ENCODE data around the gene TRABD2A.

The TRABD2A gene

DNA sequence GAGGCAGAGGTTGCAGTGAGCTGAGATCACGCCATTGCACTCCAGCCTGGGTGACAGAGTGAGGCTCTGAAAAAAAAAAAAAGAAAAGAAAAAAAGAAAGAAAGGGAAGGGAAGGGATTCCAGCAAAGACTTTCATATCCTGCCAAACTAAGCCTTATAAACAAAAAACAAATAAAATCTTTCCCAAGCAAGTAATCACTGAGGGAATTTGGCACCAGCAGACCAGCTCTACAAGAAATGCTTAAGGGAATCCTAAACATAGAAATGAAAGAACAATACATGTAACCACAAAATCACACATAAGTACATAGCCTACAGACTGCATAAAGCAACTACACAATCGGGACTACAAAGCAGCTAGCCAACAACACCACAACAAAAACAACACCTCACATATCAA lies 79.1 kb downstream of the TRABD2A start:
- Histone ChIP-seq H3K9me3 (ENCODE audit: low read length) (no peaks in the 10 kb centered on the region), H3K36me3 (ENCODE audit: insufficient read depth, low read length) (no peaks in the 10 kb centered on the region), H3K27me3 (ENCODE audit: insufficient read depth, low read length) (no peaks in the 10 kb centered on the region), H3K4me3 (ENCODE audit: low read length) (no peak overlapping the region), H2AFZ (ENCODE audit: low read depth, low read length) (no peak overlapping the region), H3K4me1 (ENCODE audit: insufficient read depth, low read length) (peaks cover 10% of the 10 kb centered on the region)

DNA sequence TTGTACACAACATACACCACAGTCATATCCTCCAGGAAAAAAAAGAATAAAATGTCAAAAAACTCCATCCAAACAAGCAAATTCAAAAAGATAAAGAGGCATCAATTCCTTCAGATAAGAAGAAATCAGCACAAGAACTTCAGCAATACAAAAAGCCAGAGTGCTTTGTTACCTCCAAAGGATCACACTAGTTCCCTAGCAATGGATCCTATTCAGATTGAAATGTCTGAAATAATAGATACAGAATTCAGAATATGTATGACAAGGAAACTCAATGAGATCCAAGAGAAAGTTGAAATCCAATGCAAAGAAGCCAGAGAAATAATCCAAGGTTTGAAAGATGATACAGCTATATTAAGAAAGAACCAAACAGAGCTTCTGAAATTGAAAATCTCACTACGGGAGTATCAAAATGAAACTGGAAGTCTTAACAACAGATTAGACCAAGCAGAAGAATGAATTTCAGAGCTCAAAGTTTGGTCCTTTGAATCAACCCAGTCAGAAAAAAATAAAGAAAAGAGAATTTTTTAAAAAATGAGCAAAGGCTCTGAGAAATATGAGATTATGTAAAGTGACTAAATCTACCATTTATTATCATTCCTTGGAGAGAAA lies 80.6 kb downstream of the TRABD2A start:
- no peak overlapping the region for H2AFZ ChIP-seq (ENCODE audit: low read depth, low read length)
- no peak overlapping the region for H3K4me3 ChIP-seq (ENCODE audit: low read length)
- peaks cover 10% of the 10 kb centered on the region for H3K4me1 ChIP-seq (ENCODE audit: insufficient read depth, low read length)
- no peaks in the 10 kb centered on the region for H3K9me3 ChIP-seq (ENCODE audit: low read length)
- H3K36me3 ChIP-seq (ENCODE audit: insufficient read depth, low read length) = no peaks in the 10 kb centered on the region
- H3K27me3 ChIP-seq (ENCODE audit: insufficient read depth, low read length) = no peaks in the 10 kb centered on the region

DNA sequence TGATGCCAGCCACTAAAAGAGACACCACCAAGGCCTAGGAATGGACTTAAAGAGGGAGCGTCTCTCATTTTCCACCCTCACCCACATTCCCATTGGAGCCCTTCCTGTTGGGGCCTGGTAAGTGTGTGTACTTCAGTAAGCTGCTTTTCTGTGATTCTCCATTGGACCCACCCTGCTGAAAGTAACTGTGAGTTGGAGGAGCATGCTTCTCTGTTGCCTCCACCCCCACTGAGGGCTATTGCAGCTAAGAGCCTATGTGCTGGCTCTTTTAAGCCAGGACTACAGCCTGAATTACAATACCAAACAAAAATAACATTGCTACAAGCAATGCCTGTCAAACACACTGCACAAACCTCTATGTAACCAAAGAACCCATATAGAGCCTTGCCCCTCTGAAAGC lies 81.1 kb downstream of the TRABD2A start:
- Histone ChIP-seq H3K9me3 (ENCODE audit: low read length) (no peaks in the 10 kb centered on the region), H3K4me3 (ENCODE audit: low read length) (no peak overlapping the region), H2AFZ (ENCODE audit: low read depth, low read length) (no peak overlapping the region), H3K36me3 (ENCODE audit: insufficient read depth, low read length) (no peaks in the 10 kb centered on the region), H3K4me1 (ENCODE audit: insufficient read depth, low read length) (peaks cover 10% of the 10 kb centered on the region), H3K27me3 (ENCODE audit: insufficient read depth, low read length) (no peaks in the 10 kb centered on the region)

DNA sequence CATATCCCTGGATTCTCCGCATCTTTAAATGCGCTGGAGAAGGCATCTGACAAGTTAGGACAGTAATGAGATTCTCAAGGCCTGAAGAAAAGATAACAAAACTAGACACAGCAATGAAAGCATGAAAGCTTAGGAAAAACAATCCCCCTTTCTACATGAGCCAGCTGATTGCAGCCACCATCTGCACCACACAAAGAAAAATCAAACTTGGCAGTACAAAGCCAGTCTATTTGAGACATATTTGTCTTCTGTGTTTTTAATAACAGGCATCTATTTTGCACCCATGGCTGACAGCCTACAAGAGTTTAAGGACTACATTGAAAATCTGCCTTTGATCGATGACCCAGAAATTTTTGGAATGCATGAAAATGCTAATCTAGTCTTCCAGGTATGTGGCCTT lies 83.6 kb downstream of the TRABD2A start:
- Histone ChIP-seq H2AFZ (ENCODE audit: low read depth, low read length) (no peak overlapping the region), H3K4me1 (ENCODE audit: insufficient read depth, low read length) (peaks cover 10% of the 10 kb centered on the region)

DNA sequence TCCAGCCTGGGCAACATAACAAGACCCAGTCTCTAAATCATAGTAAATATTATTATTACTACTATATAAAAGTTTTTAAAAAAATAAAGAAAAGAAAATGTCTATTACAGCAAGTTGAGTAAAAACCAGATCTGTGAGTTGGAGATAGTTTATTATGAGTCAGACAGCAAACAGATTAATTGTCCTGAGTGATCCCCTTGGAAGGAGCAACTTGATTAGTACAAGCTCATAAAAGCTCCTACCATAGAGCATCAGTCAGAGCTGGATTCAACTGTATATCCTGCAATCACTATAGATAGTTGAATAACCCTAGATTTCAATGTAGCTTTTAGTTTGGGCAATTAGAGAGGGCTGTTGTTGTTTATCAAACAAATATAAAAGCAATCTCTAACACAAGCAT lies 84.1 kb downstream of the TRABD2A start:
- Histone ChIP-seq H3K9me3 (ENCODE audit: low read length) (peaks cover 2% of the 10 kb centered on the region), H2AFZ (ENCODE audit: low read depth, low read length) (no peak overlapping the region), H3K4me1 (ENCODE audit: insufficient read depth, low read length) (peaks cover 10% of the 10 kb centered on the region), H3K4me3 (ENCODE audit: low read length) (no peak overlapping the region), H3K36me3 (ENCODE audit: insufficient read depth, low read length) (no peaks in the 10 kb centered on the region), H3K27me3 (ENCODE audit: insufficient read depth, low read length) (no peaks in the 10 kb centered on the region)

More for the DNA sequence above, 83.6 kb downstream of the TRABD2A start:
- Histone ChIP-seq H3K4me3 (ENCODE audit: low read length) (no peak overlapping the region), H3K36me3 (ENCODE audit: insufficient read depth, low read length) (no peaks in the 10 kb centered on the region), H3K27me3 (ENCODE audit: insufficient read depth, low read length) (no peaks in the 10 kb centered on the region), H3K9me3 (ENCODE audit: low read length) (peaks cover 2% of the 10 kb centered on the region)

DNA sequence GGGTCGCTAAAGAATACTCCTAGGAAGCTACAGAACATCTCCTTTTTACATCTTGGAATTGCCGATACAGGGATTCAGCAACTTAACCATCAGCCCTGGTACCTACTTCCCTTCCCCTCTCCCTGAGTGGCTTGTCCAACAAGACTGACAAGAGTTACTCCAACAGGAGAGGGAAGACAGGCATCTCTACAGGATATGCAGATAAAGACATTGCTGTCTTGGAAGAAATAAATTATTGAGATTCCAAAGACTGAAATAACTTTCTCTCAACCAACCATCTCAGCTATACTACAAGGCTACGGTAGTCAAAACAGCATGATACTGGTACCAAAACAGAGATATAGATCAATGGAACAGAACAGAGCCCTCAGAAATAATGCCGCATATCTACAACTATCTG lies 87.2 kb downstream of the TRABD2A start:
- peaks cover 2% of the 10 kb centered on the region for H3K9me3 ChIP-seq (ENCODE audit: low read length)

DNA sequence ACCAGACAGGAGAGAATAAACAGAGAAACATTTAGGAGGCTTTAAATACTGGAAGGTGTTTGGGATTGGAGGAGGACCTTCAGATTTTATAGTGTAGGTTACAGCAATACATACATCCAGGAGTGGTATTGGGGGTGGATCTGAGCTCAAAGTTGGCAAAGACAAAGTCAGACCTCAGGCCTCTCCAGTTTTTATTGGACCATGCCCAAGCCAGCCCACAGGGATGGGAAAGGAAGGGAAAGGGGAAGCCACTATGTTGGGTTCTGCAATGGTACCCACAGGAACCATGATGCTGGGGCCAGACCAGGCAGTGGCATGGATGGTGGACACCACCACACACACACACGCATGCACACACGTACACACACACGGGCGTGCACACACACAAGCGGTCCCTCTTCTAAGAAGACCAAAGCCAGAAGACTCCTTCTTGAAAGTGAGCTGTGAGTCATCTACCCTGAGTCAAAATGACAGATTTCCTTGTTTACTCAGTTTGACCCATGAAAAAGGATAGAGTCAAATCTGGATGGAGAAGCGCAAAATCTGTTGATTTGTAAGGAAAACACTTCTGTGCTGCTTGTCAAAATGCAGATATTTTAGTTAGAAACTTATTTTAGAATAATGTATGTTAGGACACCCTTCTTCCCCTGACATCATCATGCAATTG lies 87.9 kb downstream of the TRABD2A start:
- H2AFZ ChIP-seq (ENCODE audit: low read depth, low read length) = no peak overlapping the region
- no peaks in the 10 kb centered on the region for H3K4me1 ChIP-seq (ENCODE audit: insufficient read depth, low read length)
- no peaks in the 10 kb centered on the region for H3K27me3 ChIP-seq (ENCODE audit: insufficient read depth, low read length)
- H3K9me3 ChIP-seq (ENCODE audit: low read length) = peaks cover 2% of the 10 kb centered on the region
- no peaks in the 10 kb centered on the region for H3K36me3 ChIP-seq (ENCODE audit: insufficient read depth, low read length)
- H3K4me3 ChIP-seq (ENCODE audit: low read length) = no peak overlapping the region

More for the DNA sequence above, 87.2 kb downstream of the TRABD2A start:
- Histone ChIP-seq H3K4me1 (ENCODE audit: insufficient read depth, low read length) (no peaks in the 10 kb centered on the region), H3K27me3 (ENCODE audit: insufficient read depth, low read length) (no peaks in the 10 kb centered on the region), H3K4me3 (ENCODE audit: low read length) (no peak overlapping the region), H2AFZ (ENCODE audit: low read depth, low read length) (no peak overlapping the region), H3K36me3 (ENCODE audit: insufficient read depth, low read length) (no peaks in the 10 kb centered on the region)

DNA sequence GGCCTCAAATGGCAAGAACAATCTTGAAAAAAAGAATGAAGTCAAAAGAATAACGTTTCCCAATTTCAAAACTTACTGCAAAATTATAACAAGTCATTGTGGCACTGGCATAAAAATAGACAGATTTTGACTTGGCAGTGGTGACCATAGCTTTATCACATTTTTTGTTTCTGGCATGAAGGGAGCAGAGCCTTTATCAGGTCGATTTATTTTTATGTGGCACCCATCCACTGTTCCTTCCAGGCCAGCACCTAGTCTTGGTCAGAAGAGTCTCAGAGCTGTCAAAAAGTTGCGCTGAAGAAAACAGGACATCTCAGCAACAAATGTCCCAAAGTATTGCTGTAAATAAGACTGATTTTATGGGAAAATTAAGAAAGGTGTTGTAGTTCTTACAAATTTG lies 92.4 kb downstream of the TRABD2A start:
- H2AFZ ChIP-seq (ENCODE audit: low read depth, low read length) = no peak overlapping the region
- H3K4me3 ChIP-seq (ENCODE audit: low read length) = no peak overlapping the region
- no peaks in the 10 kb centered on the region for H3K4me1 ChIP-seq (ENCODE audit: insufficient read depth, low read length)
- H3K27me3 ChIP-seq (ENCODE audit: insufficient read depth, low read length) = no peaks in the 10 kb centered on the region
- H3K36me3 ChIP-seq (ENCODE audit: insufficient read depth, low read length) = no peaks in the 10 kb centered on the region
- no peaks in the 10 kb centered on the region for H3K9me3 ChIP-seq (ENCODE audit: low read length)

DNA sequence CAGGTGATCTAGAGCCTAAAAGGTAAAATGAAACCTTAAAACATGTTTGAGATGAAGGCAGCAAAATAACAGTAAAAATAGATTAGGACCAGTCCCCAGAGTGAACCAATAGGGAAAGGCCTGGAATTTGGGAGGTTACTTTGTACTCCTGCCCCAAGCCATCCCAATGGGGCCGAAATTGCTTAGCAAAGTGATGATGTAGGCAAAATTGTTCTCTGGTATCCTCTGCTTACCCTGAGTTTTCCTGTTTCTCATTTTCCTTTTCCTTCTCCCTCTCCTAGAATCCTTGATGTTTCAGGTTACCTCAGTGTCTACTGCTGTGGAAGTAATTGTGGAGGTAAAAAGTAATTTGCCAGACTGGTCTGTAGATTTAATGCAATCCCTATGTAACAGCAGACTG lies 92.9 kb downstream of the TRABD2A start:
- H3K27me3 ChIP-seq (ENCODE audit: insufficient read depth, low read length) = no peaks in the 10 kb centered on the region

DNA sequence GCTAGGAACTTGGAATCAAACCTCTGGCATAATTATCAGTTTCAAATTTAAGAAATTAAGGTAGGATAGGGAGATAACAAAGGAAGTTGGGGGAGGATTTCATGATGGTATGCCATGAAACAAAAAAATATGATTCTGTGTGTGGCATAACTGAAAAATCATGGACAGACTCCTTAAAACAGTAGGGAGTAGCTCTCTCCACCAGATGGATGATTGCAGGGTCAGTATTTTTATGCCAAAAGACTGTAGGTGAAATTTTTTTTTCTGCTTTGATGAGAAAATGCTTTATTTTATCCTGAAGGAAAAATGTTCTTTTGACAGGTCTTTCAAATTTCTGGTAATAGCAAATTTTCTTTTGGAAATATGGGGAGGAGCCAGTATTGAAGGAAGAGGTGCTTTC lies 94.3 kb downstream of the TRABD2A start:
- Histone ChIP-seq H3K36me3 (ENCODE audit: insufficient read depth, low read length) (no peaks in the 10 kb centered on the region), H3K27me3 (ENCODE audit: insufficient read depth, low read length) (no peaks in the 10 kb centered on the region), H2AFZ (ENCODE audit: low read depth, low read length) (no peak overlapping the region), H3K9me3 (ENCODE audit: low read length) (no peaks in the 10 kb centered on the region), H3K4me3 (ENCODE audit: low read length) (no peak overlapping the region), H3K4me1 (ENCODE audit: insufficient read depth, low read length) (no peaks in the 10 kb centered on the region)

More for the DNA sequence above, 92.9 kb downstream of the TRABD2A start:
- H3K4me1 ChIP-seq (ENCODE audit: insufficient read depth, low read length) = no peaks in the 10 kb centered on the region
- H3K9me3 ChIP-seq (ENCODE audit: low read length) = no peaks in the 10 kb centered on the region
- no peaks in the 10 kb centered on the region for H3K36me3 ChIP-seq (ENCODE audit: insufficient read depth, low read length)
- no peak overlapping the region for H2AFZ ChIP-seq (ENCODE audit: low read depth, low read length)
- H3K4me3 ChIP-seq (ENCODE audit: low read length) = no peak overlapping the region

DNA sequence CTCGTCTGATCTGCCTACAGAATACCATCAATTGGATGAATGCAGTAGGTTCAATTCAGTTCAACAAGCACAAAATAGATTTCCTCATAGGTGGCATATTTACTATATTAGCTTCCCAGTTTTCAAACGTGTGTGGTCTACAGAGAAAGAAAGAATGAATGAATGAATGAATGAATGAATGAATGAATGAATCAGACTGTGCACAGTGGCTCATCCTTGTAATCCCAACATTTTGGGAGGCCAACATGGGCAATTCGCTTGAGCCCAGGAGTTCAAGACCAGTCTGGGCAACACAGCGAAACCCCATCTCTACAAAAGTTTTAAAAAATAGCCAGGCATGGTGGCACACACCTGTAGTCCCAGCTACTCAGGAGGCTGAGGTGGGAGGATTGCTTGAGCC lies 94.9 kb downstream of the TRABD2A start:
- Histone ChIP-seq H2AFZ (ENCODE audit: low read depth, low read length) (no peak overlapping the region), H3K27me3 (ENCODE audit: insufficient read depth, low read length) (no peaks in the 10 kb centered on the region), H3K4me3 (ENCODE audit: low read length) (no peak overlapping the region), H3K36me3 (ENCODE audit: insufficient read depth, low read length) (no peaks in the 10 kb centered on the region), H3K9me3 (ENCODE audit: low read length) (no peaks in the 10 kb centered on the region), H3K4me1 (ENCODE audit: insufficient read depth, low read length) (no peaks in the 10 kb centered on the region)

DNA sequence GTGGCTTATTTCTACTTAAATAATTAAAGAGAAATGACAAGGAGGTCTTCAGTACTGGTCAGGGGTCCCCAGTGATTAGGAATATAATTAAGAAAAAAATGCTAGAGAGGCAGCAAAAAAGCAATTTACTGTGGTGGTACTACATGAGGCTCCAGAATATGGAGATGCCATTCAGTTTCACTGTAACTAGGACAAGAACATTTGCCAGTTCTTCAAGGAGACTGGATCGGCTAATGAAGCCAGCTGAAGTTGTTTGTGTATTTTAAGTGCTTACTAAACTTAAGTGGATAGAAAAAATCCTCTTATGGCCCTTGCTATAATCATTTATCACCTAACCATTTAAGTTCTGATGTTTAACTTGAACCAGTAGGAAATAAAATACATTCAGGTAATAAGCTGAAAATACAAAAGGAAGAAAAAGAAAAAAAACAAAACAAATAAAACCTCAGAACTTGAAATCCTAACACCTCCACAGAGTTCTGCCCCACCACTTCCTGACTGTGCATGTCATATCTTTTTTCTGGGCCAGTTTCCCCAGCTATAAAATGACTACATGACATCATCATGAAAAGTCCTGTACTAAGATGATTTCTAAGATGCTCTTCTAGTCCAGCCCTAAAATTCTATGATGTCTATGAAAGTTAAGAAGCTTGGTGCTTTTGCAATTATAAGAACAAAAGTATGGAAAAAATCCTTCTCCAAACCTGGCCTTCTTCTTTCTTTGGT lies 98.0 kb downstream of the TRABD2A start:
- Histone ChIP-seq H2AFZ (ENCODE audit: low read depth, low read length) (no peak overlapping the region), H3K4me1 (ENCODE audit: insufficient read depth, low read length) (no peaks in the 10 kb centered on the region), H3K36me3 (ENCODE audit: insufficient read depth, low read length) (no peaks in the 10 kb centered on the region)

DNA sequence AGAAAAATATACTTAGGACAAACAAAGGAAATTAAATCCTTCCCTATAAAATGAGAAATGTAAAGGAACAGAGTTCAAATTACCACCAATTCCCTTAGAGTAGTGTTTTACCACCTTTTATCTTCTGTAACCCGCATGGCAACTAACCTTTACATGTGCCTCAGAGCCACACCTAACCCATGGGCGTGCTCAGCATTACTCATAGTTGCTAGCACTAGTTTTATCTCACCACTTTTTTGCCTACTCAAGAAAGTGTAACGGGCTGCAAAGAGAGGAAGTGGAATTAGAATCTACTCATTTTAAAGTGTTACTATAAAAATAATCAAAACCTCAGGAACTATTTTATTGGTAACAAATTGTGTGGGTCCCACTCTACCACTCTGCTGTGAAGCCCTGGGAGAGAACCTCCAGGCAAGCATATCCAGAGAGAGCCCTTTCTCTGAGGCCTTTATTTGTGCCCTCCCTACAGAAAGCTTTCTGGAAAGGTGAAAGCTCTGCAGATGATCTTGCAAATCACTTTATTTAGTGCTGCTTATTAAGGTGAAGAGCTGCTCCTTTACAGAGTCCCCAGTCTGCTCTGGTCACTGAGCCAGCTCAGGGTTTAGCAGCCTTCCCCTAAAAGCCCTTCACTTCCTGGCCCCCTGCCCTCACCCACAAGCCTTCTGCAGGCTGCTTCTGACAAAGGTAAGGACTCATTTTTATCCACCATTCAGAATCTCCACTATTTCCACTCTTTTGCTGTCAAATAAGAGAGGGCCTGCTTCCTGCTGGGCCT lies 98.8 kb downstream of the TRABD2A start:
- H3K27me3 ChIP-seq (ENCODE audit: insufficient read depth, low read length) = no peaks in the 10 kb centered on the region
- no peak overlapping the region for H2AFZ ChIP-seq (ENCODE audit: low read depth, low read length)
- no peaks in the 10 kb centered on the region for H3K9me3 ChIP-seq (ENCODE audit: low read length)
- no peaks in the 10 kb centered on the region for H3K36me3 ChIP-seq (ENCODE audit: insufficient read depth, low read length)
- H3K4me1 ChIP-seq (ENCODE audit: insufficient read depth, low read length) = no peaks in the 10 kb centered on the region
- no peak overlapping the region for H3K4me3 ChIP-seq (ENCODE audit: low read length)

More for the DNA sequence above, 98.0 kb downstream of the TRABD2A start:
- no peaks in the 10 kb centered on the region for H3K27me3 ChIP-seq (ENCODE audit: insufficient read depth, low read length)
- no peaks in the 10 kb centered on the region for H3K9me3 ChIP-seq (ENCODE audit: low read length)
- H3K4me3 ChIP-seq (ENCODE audit: low read length) = no peak overlapping the region
